ENCODE results near the gene GPC3. TPM values are rescaled to one million over a fixed set of nuclear protein-coding genes. Genes with fewer than 3 reads are reported as not detected.
"Not testable (repeated sequence)": the region's sequence is repeated elsewhere in the genome, so short reads cannot be mapped to it uniquely, and the experiment has no call there.

GPC3 gene
- total RNA-seq, 2 experiments from 2014 or later: 0.86 to 1.3 TPM

DNA sequence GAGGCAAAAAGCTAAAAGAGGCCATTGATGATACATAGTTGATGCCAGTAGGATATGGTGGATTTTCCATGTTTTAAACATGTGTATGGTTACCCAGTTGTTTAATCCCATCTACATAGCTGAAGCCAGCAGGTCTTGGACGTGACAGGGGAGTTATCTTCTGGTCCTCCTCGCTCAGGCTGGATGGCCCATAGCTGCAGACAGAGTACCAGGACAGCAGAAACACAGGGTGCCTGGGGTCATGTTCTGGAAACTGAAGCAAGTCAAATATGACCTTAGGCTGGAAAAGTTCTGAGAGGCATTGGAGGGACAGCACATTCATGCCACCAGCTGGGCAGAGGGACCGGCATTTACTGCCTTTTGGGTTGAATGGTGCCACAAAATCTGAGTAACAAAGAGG lies 452.1 kb downstream of the GPC3 start:
- intact Hi-C loops (cut with DNase I, micrococcal nuclease): no loop called here
- ATAC-seq (no peak), DNase-seq (no peak)
- CTCF ChIA-PET: no interaction called here
- no peak overlapping the region for H3K4me3 Mint-ChIP-seq
- POLR2A ChIA-PET: no interaction called here
- no peak overlapping the region for H3K27ac Mint-ChIP-seq
- H3K9me3 Mint-ChIP-seq (ENCODE audit: low read depth): no peaks in the 10 kb centered on the region
- H3K27me3 Mint-ChIP-seq: no peaks in the 10 kb centered on the region
- no peaks in the 10 kb centered on the region for H3K36me3 Mint-ChIP-seq (ENCODE audit: low read depth)
- no peaks in the 10 kb centered on the region for H3K4me1 Mint-ChIP-seq

GRCh38 chrX:133530960-133531359 lies 454.4 kb downstream of the GPC3 start:
- H3K36me3 Mint-ChIP-seq (ENCODE audit: low read depth): no peaks in the 10 kb centered on the region
- ChIA-PET POLR2A (no interaction called here), CTCF (no interaction called here)
- no peaks in the 10 kb centered on the region for H3K9me3 Mint-ChIP-seq (ENCODE audit: low read depth)
- ATAC-seq (no peak), DNase-seq (no peak)
- H3K4me3 Mint-ChIP-seq: no peak overlapping the region
- H3K4me1 Mint-ChIP-seq: no peaks in the 10 kb centered on the region
- intact Hi-C loops (cut with DNase I, micrococcal nuclease): no loop called here
- H3K27me3 Mint-ChIP-seq: no peaks in the 10 kb centered on the region
- H3K27ac Mint-ChIP-seq: no peak overlapping the region

DNA sequence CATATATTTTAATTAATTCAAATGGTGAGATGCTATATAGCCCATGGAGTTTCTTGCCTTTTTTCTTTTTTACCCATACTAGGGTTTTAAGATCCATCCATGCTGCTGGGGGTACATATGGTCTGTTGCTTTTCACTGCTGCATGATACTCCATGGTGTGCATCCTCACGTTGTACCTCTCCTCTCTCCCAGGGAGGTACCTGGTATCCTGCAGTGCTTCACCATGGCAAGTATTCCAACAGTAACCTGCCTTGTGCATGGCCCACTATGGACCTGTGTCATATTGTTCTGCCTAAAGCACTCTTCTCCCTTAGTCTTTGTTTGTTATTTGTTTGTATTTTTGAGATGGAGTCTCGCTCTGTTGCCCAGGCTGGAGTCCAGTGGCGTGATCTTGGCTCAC lies 455.8 kb downstream of the GPC3 start:
- Mint-ChIP-seq H3K27ac (no peak overlapping the region), H3K4me3 (no peak overlapping the region), H3K9me3 (ENCODE audit: low read depth) (no peaks in the 10 kb centered on the region), H3K4me1 (no peaks in the 10 kb centered on the region), H3K27me3 (no peaks in the 10 kb centered on the region), H3K36me3 (ENCODE audit: low read depth) (no peaks in the 10 kb centered on the region)
- CTCF ChIA-PET: no interaction called here
- no peak for ATAC-seq
- intact Hi-C loops (cut with DNase I, micrococcal nuclease): no loop called here
- DNase-seq: no peak
- POLR2A ChIA-PET: no interaction called here

DNA sequence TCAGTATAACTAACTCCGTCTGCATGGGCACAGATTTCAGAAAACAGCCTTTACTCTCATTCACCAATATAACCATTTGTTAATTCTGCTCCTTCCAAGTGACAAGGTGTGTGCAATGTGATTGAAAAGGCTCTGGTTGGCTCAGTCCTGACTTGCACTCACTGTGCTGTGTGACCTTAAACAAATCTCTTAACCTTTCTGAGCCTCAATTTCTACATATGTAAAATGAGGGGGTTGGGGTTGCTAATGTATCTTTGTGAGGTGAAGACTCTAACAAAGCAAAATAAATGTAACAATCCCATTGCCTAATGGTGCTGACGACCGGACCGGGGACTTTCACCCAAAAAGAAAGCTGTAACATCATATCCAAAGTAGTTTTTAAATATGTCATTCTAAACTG lies 457.6 kb downstream of the GPC3 start:
- no peaks in the 10 kb centered on the region for H3K36me3 Mint-ChIP-seq (ENCODE audit: low read depth)
- ChIA-PET CTCF (no interaction called here), POLR2A (no interaction called here)
- no peaks in the 10 kb centered on the region for H3K9me3 Mint-ChIP-seq (ENCODE audit: low read depth)
- no peaks in the 10 kb centered on the region for H3K4me1 Mint-ChIP-seq
- ATAC-seq (no peak), DNase-seq (no peak)
- H3K27me3 Mint-ChIP-seq: no peaks in the 10 kb centered on the region
- H3K27ac Mint-ChIP-seq: no peak overlapping the region
- intact Hi-C loops (cut with DNase I, micrococcal nuclease): no loop called here
- H3K4me3 Mint-ChIP-seq: no peak overlapping the region

GRCh38 chrX:133527415-133527814 lies 458.0 kb downstream of the GPC3 start:
- no peaks in the 10 kb centered on the region for H3K4me1 Mint-ChIP-seq
- H3K4me3 Mint-ChIP-seq: no peak overlapping the region
- ATAC-seq (no peak), DNase-seq (no peak)
- POLR2A ChIA-PET: no interaction called here
- CTCF ChIA-PET: no interaction called here
- no peak overlapping the region for H3K27ac Mint-ChIP-seq
- no peaks in the 10 kb centered on the region for H3K27me3 Mint-ChIP-seq
- intact Hi-C loops (cut with DNase I, micrococcal nuclease): no loop called here
- H3K36me3 Mint-ChIP-seq (ENCODE audit: low read depth): no peaks in the 10 kb centered on the region
- no peaks in the 10 kb centered on the region for H3K9me3 Mint-ChIP-seq (ENCODE audit: low read depth)

GRCh38 chrX:133526773-133527172 lies 458.6 kb downstream of the GPC3 start:
- intact Hi-C loops (cut with DNase I, micrococcal nuclease); ATAC-seq; H3K27me3 Mint-ChIP-seq; H3K9me3 Mint-ChIP-seq (ENCODE audit: low read depth); H3K36me3 Mint-ChIP-seq (ENCODE audit: low read depth); DNase-seq; H3K4me3 Mint-ChIP-seq; H3K27ac Mint-ChIP-seq; POLR2A ChIA-PET; H3K4me1 Mint-ChIP-seq: not testable (repeated sequence)
- CTCF ChIA-PET: interaction anchor here (0.6 kb wide), 1 partner anchor 430 kb away, joined by 3 read pairs; no protein-coding TSS in a partner anchor

DNA sequence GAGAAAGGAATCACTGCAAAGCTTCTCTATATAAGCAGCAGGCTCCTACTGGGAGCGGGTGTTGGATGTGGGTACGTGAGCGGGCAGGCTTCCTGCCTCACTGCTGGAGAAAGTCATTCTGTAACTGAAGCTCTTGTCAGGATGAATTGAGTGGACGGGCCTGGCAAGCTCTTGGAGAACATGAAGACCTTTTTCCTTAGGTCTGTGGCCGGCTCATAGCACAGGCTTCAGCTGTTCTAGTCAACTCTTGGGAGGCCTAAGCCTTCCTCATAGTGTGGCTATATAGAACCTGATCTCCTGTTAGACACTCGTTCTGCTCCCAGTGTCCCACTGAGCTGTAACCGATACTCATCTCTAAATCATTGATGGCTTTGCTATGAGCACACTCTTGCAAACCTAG lies 461.9 kb downstream of the GPC3 start:
- intact Hi-C loops (cut with DNase I, micrococcal nuclease): no loop called here
- ChIA-PET POLR2A (no interaction called here), CTCF (no interaction called here)
- Mint-ChIP-seq H3K4me3 (no peak overlapping the region), H3K4me1 (no peaks in the 10 kb centered on the region), H3K36me3 (ENCODE audit: low read depth) (no peaks in the 10 kb centered on the region), H3K27me3 (no peaks in the 10 kb centered on the region), H3K9me3 (ENCODE audit: low read depth) (no peaks in the 10 kb centered on the region), H3K27ac (no peak overlapping the region)
- no peak for DNase-seq
- ATAC-seq: no peak

DNA sequence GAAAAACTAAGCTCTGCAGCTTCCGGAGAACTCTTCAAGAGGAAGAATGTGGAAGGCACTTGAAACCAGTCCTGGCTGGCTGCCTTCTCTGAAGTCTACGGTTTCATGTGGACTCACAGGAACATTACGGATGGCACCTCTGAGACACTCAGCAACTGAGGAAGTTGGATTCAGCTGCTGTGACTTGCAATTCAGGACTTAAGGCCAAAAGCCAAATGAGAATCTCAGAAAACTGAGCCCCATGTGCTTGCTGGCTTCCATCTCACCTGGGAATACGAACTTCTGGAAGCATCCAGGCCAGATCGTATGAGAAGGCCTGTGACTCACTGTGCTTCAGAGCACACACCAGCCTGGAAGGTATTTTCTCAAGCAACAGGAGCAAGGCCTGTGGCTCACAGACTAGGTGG lies 462.3 kb downstream of the GPC3 start:
- Mint-ChIP-seq H3K4me1 (no peaks in the 10 kb centered on the region), H3K36me3 (ENCODE audit: low read depth) (no peaks in the 10 kb centered on the region), H3K4me3 (no peak overlapping the region), H3K27ac (no peak overlapping the region), H3K9me3 (ENCODE audit: low read depth) (no peaks in the 10 kb centered on the region), H3K27me3 (no peaks in the 10 kb centered on the region)
- intact Hi-C loops (cut with DNase I, micrococcal nuclease): no loop called here
- CTCF ChIA-PET: no interaction called here
- POLR2A ChIA-PET: no interaction called here
- ATAC-seq (no peak), DNase-seq (no peak)

- H3K9me3 Mint-ChIP-seq (ENCODE audit: low read depth): no peaks in the 10 kb centered on the region
- no peak overlapping the region for H3K4me3 Mint-ChIP-seq
- ATAC-seq (no peak), DNase-seq (no peak)
- intact Hi-C loops (cut with DNase I, micrococcal nuclease): no loop called here
- no peak overlapping the region for H3K27ac Mint-ChIP-seq
- POLR2A ChIA-PET: no interaction called here
- CTCF ChIA-PET: no interaction called here
- no peaks in the 10 kb centered on the region for H3K36me3 Mint-ChIP-seq (ENCODE audit: low read depth)
- H3K4me1 Mint-ChIP-seq: no peaks in the 10 kb centered on the region
- no peaks in the 10 kb centered on the region for H3K27me3 Mint-ChIP-seq
Measured at GRCh38 chrX:133516686-133517085, 468.7 kb downstream of the GPC3 start.

DNA sequence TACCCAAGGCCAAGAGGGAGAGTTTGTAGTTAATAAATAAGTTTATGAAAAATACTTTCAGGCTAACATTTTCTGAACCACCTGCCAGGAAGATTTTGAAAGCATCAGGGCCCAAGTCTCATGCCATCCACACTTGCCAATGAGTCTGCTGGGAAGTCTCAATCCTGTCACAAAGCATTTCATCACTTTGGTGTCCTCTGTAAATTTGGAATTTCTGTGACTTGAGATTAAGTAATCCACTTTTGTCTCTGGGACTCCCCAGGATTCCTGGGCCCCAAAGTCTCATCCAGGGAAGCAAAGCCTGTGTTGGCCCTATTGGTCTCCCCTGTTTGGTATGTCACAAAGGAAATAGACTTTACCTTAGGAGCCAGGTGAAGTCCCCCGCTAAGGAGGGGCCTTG lies 470.9 kb downstream of the GPC3 start:
- Mint-ChIP-seq H3K9me3 (ENCODE audit: low read depth) (no peaks in the 10 kb centered on the region), H3K27ac (no peak overlapping the region), H3K4me1 (no peaks in the 10 kb centered on the region), H3K4me3 (no peak overlapping the region), H3K36me3 (ENCODE audit: low read depth) (no peaks in the 10 kb centered on the region), H3K27me3 (no peaks in the 10 kb centered on the region)
- CTCF ChIA-PET: no interaction called here
- intact Hi-C loops (cut with DNase I, micrococcal nuclease): no loop called here
- no peak for DNase-seq
- no peak for ATAC-seq
- POLR2A ChIA-PET: no interaction called here

DNA sequence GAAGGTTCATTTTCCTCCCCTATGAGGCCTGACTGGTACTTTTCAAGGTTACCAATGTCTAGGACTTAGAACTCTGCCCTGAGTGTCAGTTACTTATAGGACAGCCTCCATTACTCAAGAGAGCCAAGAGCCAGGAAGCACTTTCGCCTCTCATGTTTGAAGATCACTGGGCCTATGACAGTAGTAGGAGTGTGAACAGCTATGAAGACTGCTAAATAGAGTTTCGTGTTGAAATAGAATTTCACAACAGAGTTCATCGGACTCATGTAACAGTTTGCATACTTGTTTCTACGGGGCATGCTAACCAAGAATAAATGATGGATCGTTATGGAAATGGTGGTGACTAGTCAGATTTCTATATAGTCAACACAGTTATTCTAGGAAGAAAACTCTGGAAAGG lies 472.3 kb downstream of the GPC3 start:
- Mint-ChIP-seq H3K27me3 (no peaks in the 10 kb centered on the region), H3K4me1 (no peaks in the 10 kb centered on the region), H3K9me3 (ENCODE audit: low read depth) (no peaks in the 10 kb centered on the region), H3K36me3 (ENCODE audit: low read depth) (no peaks in the 10 kb centered on the region), H3K4me3 (no peak overlapping the region), H3K27ac (no peak overlapping the region)
- ChIA-PET CTCF (no interaction called here), POLR2A (no interaction called here)
- intact Hi-C loops (cut with DNase I, micrococcal nuclease): no loop called here
- DNase-seq: no peak
- no peak for ATAC-seq

DNA sequence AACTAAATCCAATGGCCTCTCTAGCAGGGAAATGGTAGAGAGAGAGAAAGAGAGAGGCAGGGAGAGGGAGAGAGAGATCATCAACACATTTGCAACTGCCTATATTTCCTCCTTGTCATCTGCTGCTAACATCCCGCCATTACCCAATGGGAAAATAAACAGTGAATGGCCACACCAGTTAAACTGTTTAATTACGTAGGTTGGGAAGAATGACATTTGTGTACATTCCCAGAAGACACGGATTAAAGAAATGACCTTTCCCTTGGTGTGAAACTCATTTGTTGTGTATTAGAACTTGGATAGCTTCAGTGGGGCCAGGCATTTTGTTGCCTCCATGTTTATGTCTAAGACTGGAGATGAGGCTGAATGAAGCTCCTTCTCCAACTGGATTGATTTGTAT lies 474.4 kb downstream of the GPC3 start:
- ATAC-seq: no peak
- H3K4me1 Mint-ChIP-seq: no peaks in the 10 kb centered on the region
- H3K9me3 Mint-ChIP-seq (ENCODE audit: low read depth): no peaks in the 10 kb centered on the region
- no peaks in the 10 kb centered on the region for H3K27me3 Mint-ChIP-seq
- POLR2A ChIA-PET: no interaction called here
- DNase-seq: no peak
- no peaks in the 10 kb centered on the region for H3K36me3 Mint-ChIP-seq (ENCODE audit: low read depth)
- no peak overlapping the region for H3K4me3 Mint-ChIP-seq
- intact Hi-C loops (cut with DNase I, micrococcal nuclease): no loop called here
- H3K27ac Mint-ChIP-seq: no peak overlapping the region
- CTCF ChIA-PET: no interaction called here

DNA sequence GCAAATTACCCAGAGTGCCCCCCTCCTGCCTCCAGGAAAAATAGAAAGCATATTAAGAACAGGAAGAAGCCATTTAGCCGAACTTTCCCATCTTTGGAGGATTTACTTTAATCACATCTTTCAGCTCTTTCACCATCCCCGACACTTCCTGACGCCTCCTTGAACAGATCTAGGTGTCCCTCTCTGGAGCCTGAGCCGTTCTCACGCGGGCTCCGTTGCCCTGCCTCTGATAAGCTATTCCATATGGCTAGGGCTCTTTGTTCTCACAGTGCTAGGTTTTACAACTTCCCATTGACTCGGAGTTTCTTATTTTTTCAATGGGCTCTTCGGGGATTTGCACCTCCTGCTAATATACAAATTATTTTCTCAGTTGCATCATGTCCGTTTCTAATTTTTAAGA lies 488.0 kb downstream of the GPC3 start:
- no peaks in the 10 kb centered on the region for H3K9me3 Mint-ChIP-seq (ENCODE audit: low read depth)
- H3K27me3 Mint-ChIP-seq: no peaks in the 10 kb centered on the region
- POLR2A ChIA-PET: no interaction called here
- no peaks in the 10 kb centered on the region for H3K36me3 Mint-ChIP-seq (ENCODE audit: low read depth)
- ATAC-seq (no peak), DNase-seq (no peak)
- intact Hi-C loops (cut with DNase I, micrococcal nuclease): no loop called here
- no peak overlapping the region for H3K27ac Mint-ChIP-seq
- no peaks in the 10 kb centered on the region for H3K4me1 Mint-ChIP-seq
- CTCF ChIA-PET: no interaction called here
- H3K4me3 Mint-ChIP-seq: no peak overlapping the region
